Measurements from ENCODE around the gene CCDC15. TPM values are rescaled to one million over a fixed set of nuclear protein-coding genes. Genes with fewer than 3 reads are reported as not detected.

Gene CCDC15
- total and polyA plus RNA-seq, 11 donors, result 0.08 to 1.8 (median 0.19) TPM

- H3K27ac ChIP-seq, result no peak overlapping the region
- no peaks in the 10 kb centered on the region for H3K36me3 ChIP-seq
- ATAC-seq (no peak), DNase-seq (no peak)
- H3K9me3 ChIP-seq, result peaks cover 0 to 27% (median 5%) of the 10 kb centered on the region in 12 donors
- TF ChIP-seq, protein P1, sequence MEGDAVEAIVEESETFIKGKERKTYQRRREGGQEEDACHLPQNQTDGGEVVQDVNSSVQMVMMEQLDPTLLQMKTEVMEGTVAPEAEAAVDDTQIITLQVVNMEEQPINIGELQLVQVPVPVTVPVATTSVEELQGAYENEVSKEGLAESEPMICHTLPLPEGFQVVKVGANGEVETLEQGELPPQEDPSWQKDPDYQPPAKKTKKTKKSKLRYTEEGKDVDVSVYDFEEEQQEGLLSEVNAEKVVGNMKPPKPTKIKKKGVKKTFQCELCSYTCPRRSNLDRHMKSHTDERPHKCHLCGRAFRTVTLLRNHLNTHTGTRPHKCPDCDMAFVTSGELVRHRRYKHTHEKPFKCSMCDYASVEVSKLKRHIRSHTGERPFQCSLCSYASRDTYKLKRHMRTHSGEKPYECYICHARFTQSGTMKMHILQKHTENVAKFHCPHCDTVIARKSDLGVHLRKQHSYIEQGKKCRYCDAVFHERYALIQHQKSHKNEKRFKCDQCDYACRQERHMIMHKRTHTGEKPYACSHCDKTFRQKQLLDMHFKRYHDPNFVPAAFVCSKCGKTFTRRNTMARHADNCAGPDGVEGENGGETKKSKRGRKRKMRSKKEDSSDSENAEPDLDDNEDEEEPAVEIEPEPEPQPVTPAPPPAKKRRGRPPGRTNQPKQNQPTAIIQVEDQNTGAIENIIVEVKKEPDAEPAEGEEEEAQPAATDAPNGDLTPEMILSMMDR (IDR thresholded peaks at IDR 0.05), result no peak
- no peak overlapping the region for H3K4me3 ChIP-seq
- H3K27me3 ChIP-seq, result no peaks in the 10 kb centered on the region
- intact Hi-C loops (cut with DNase I), result no loop called here
- H3K4me1 ChIP-seq, result no peaks in the 10 kb centered on the region
Measured at GRCh38 chr11:124982043-124982442, 28.0 kb downstream of the CCDC15 start.

- no peak overlapping the region for H3K27ac ChIP-seq
- H3K9me3 ChIP-seq, result peaks cover 0 to 27% (median 5%) of the 10 kb centered on the region in 12 donors
- intact Hi-C loops (cut with DNase I), result no loop called here
- H3K36me3 ChIP-seq, result peaks cover 0 to 5% (median 0%) of the 10 kb centered on the region in 9 donors
- no peaks in the 10 kb centered on the region for H3K27me3 ChIP-seq
- TF ChIP-seq, protein P1 (IDR thresholded peaks at IDR 0.05), result no peak
- TF ChIP-seq POLR2A (IDR thresholded peaks at IDR 0.05), result no peak
- no peaks in the 10 kb centered on the region for H3K4me1 ChIP-seq
- DNase-seq, result peak in 1 of 5 donors; percentile 48
- WGBS, 4 donors, result 91 to 95% (median 94%) methylated on average over 15 to 17 of the region's 17 CpGs
- no peak overlapping the region for H3K4me3 ChIP-seq
- no peak for ATAC-seq
Measured at GRCh38 chr11:124983674-124984511, 29.9 kb downstream of the CCDC15 start.

DNA sequence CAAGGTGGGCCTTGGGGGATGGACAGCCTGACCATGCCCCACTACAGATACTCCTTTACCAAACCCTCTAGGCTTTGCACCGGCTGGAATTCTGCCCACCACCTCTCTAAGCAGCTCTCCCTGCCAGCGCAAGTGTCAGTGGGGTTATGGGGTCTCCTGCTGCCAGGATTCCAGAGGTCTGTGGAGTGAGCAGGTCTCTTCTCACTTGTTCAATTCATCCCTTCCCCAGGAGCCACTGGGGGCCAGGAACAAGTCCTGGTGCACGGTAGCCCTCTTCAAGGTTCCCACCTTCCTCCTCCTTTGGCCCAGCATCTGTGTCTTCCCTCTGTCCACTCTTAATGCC, 30.5 kb downstream of the CCDC15 start:
- Histone ChIP-seq H3K27ac (no peak overlapping the region), H3K36me3 (peaks cover 0 to 5% (median 0%) of the 10 kb centered on the region in 9 donors), H3K4me1 (no peaks in the 10 kb centered on the region), H3K4me3 (no peak overlapping the region), H3K27me3 (no peaks in the 10 kb centered on the region), H3K9me3 (peaks cover 0 to 24% (median 2%) of the 10 kb centered on the region in 12 donors)
- WGBS, 4 donors, result 83 to 96% (median 90%) methylated on average over 3 of the region's 3 CpGs
- DNase-seq (no peak), ATAC-seq (no peak)
- TF ChIP-seq POLR2A (IDR thresholded peaks at IDR 0.05), result no peak
- TF ChIP-seq, protein P1 (IDR thresholded peaks at IDR 0.05), result no peak
- intact Hi-C loops (cut with DNase I), result no loop called here

GRCh38 chr11:124987096-124987495, 33.1 kb downstream of the CCDC15 start:
- H3K9me3 ChIP-seq, result peaks cover 0 to 7% (median 0%) of the 10 kb centered on the region in 12 donors
- ATAC-seq (no peak), DNase-seq (no peak)
- no peak overlapping the region for H3K27ac ChIP-seq
- H3K36me3 ChIP-seq, result peaks cover 0 to 5% (median 0%) of the 10 kb centered on the region in 9 donors
- intact Hi-C loops (cut with DNase I), result no loop called here
- H3K27me3 ChIP-seq, result no peaks in the 10 kb centered on the region
- 82 to 93% (median 88%) methylated on average over 1 of the region's 1 CpG for WGBS, 4 donors
- H3K4me1 ChIP-seq, result no peaks in the 10 kb centered on the region
- H3K4me3 ChIP-seq, result no peak overlapping the region
- TF ChIP-seq, protein P1 (IDR thresholded peaks at IDR 0.05), result no peak
- TF ChIP-seq POLR2A (IDR thresholded peaks at IDR 0.05), result no peak
